ENCODE data around the gene OTOF.

GRCh38 chr2:26522325-26522724 lies 44.4 kb upstream of the OTOF start:
- TF ChIP-seq POLR2A (IDR thresholded peaks at IDR 0.05; ENCODE audit: low read length) = no peak
- TF ChIP-seq GATA1 (IDR thresholded peaks at IDR 0.05; ENCODE audit: low read depth, low read length) = no peak
